GM19372 (cell line): ENCODE results near the gene BIVM.

Experiments used
- ATAC-seq: cut with Tn5 transposase; IDR thresholded peaks from one replicate; pipeline ENCODE4 v1.9.1; 2021; ENCODE audit warnings: mild to moderate bottlenecking, low read depth, moderate library complexity; ENCODE audit not compliant: unreplicated experiment

Gene BIVM

DNA sequence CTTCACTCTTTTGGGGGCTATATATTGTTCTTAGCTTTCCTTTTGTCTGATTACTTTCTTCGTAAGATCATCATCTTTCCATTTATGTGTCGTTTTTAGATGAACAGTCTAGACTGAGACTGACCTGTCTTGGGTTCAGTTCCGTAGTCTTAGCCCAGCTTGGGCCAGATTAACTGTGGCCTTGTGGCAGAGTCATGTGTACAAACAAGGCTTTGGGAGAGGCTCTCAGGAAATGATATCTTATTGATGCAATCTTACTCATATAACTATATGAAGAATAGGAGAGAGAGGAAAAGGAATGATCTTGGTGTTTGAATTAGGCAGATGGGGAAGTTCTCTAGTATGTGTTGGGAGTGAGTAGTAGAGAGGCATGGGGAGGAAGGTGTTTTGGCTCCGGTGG is 40.1 kb downstream of the BIVM start:
- no peak for ATAC-seq

DNA sequence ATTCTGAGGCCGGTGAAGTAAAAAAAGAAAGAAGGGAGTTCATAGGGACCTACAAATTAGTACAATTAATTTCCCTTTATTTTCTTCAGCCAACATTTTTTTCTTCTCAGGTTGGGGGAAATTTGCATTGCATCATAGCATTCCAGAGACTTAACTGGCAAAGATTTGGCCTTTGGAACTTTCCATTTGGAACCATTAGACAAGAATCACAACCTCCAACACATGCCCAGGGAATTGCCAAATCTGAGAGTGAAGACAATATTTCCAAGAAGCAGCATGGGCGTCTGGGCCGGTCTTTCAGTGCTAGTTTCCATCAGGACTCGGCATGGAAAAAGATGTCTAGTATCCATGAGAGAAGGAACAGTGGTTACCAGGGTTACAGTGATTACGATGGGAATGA is 40.5 kb downstream of the BIVM start:
- ATAC-seq: no peak

DNA sequence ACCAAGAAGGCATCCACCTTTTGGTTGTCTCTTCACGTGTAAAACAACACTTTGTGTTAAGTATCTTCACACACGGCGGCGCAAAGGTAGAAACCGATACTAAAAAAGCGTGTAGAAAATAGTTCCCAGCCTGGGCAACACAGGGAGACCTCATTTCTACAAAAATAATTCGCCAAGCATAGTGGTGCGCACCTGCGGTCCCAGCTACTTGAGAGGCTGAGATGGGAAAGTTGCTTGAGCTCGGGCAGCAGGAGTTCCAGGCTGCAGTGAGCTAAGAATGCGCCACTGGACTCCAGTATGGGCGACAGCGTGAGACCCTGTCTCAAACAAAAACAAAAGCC is 46.3 kb downstream of the BIVM start:
- ATAC-seq: peak; percentile 15

DNA sequence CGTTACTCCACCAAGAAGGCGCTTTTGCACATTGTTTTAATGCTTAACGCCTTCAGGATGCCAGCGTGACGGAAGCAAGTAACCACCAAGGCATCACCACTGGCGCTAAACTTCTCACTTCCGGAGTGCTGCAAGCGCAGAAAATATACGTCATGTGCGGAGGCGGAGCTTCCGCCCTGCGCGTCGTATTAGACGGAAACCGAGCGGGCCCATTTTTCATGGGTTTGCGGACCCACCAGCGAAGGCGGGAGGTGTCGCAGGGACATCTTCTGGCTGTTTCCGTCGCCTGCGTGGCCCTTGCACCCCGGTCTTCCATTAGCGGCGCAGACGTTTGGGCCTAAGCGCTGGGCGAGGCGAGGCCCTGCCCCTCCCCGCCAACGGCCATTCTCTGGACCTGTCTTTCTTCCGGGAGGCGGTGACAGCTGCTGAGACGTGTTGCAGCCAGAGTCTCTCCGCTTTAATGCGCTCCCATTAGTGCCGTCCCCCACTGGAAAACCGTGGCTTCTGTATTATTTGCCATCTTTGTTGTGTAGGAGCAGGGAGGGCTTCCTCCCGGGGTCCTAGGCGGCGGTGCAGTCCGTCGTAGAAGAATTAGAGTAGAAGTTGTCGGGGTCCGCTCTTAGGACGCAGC is 46.8 kb downstream of the BIVM start, which contains the start of gene ERCC5:
ERCC5 (plus strand) TSS at position 403 of the 631 bp plus-strand sequence. CDS start 235 bp downstream, outside the sequence.
- ATAC-seq: peak; percentile 75

DNA sequence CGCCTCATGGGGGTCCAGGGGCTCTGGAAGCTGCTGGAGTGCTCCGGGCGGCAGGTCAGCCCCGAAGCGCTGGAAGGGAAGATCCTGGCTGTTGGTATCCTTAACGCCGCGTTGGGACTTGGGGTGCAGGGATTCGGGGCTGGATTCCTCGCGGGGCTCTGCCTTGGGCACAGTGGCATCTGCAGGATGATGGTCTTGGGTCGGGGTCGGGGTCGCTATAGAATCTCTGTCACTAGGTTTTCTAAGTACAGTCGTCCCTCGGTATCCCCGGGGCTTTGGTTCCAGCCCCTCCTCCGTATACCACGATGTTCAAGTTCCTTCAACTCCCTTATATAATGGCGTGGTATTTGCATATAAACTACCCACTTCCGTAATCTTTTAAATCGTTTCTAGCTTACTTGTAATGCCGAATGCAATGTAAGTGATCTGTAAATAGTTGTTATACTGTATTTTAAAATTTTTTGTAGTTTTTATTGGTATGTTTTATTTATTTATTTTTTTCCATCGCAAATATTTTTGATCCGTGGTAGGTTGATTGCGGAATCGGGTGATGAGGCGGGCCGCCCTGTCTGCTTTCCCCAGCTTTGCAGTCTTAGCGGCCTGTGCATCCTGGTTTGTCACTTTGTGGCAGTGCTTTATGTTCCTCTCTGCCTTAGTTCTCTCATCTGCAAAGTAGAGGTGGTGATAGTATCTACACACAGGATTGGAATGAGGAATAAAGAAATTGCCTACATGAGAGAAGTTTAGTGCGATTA is 47.5 kb downstream of the BIVM start:
- peak; percentile 36 for ATAC-seq

DNA sequence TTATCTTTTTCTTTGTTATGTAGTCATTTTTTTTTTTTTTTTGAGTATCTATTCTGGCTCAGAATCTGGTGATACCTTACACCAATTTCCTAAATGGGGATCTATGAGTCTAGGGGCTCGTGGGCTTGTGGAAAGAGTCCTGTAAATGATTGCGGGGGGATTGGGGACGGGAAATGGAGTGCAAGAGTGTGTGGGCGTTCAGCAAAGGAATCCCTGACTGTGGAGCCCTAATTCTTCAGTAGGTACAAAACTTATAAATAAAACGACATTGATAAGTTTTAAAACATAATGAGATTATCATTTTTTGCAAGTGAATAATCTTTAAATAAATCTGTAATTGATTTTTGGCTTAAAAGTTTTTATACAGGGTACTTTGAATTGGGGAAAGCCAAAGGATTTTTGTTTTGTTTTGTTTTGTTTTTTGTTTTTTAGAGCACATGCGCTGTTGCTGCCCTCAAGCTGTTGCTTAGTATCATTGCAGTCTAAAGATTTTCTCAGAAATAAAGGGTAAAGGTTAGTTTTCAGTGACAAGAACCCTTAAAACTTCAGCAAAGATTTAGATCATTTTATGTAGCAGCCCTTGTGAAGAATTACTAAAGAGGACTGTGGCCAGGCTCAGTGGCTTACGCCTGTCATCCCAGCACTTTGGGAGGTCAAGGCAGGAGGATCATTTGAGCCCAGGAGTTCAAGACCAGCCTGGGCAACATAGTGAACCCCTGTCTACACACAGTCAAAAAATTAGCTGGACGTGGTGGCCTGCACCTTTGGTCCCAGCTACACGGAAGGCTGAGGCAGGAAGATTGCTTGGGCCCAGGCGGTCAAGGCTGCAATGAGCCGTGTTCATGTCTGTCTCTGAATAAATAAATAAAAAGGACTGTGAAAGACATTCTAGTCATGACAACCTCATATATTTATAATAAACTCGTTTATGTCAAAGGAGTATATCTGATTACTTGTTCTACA is 48.6 kb downstream of the BIVM start:
- ATAC-seq: no peak

DNA sequence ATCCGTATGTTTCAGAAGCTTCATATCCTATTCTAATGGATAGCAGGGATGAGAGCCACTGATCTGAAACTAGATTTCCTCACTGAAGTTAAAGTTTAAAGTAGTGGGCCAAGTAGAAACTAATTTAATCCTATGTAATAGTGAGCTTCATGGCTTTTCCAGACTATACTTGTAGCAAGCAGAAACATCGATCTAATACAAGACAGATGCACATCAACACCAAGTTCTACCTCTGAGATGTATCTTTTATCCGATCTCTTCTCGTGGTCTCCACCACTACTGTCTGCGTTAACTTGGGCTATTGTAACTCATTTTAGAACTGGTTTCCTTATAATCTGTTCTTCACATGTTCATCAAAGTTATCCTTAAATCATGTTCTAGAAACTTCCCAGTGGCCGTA is 50.0 kb downstream of the BIVM start:
- no peak for ATAC-seq

DNA sequence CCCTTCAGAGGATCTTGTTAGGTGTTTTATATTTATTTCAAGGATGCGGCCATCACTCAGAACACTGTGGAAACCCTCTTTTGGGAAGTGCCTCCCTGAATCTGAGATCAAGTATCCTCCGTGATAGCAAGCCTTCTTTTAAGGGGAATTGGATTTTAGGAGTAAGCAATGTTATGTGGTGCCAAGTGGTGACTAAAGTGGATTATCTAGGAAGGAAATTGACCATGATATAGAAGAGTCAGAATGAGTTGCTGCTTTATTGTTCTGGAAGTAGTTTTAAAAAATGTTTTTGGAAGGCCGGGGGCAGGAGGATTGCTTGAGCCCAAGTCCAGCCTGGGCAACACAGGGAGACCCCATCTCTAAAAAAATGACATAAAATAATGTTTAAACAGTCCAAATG is 53.6 kb downstream of the BIVM start:
- no peak for ATAC-seq

DNA sequence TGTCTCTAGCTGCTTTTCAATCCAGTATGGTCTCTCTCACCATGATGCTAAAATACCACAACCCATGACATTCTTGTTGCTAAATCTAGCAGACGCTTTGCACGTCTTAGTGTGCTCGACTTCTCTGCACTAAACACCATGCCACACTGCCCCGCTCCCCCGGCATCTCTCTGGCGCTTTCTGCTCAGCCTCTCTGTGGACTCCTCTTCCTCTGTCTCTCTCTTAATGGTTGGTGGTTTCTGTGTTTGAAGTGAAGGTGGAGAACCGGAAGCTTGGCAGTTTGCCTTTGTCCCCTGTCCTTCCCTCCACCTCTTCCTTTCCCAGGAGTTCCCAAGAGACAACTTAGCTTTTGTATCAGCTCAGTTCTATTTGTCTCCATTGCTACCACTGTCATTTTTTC is 55.8 kb downstream of the BIVM start:
- peak; percentile 67 for ATAC-seq

DNA sequence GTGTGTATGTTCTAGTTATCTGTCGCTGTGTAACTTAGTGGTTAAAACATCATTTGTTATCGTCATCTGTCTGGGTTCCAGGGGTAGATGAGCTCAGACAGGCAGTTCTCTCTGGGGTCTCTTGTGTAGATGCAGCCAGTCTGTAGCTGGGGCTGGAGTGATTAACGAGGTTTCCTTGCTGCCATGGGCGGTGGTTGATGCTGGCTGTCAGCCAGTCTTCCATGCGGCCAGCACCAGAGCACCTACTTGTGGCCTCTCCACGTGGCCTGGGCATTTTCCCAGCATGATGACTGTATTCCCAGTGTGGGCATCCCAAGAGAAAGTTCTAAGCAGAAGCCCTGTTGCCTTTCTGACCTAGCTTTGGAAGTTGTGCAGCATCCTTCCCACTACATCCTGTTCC is 57.6 kb downstream of the BIVM start:
- ATAC-seq: no peak

DNA sequence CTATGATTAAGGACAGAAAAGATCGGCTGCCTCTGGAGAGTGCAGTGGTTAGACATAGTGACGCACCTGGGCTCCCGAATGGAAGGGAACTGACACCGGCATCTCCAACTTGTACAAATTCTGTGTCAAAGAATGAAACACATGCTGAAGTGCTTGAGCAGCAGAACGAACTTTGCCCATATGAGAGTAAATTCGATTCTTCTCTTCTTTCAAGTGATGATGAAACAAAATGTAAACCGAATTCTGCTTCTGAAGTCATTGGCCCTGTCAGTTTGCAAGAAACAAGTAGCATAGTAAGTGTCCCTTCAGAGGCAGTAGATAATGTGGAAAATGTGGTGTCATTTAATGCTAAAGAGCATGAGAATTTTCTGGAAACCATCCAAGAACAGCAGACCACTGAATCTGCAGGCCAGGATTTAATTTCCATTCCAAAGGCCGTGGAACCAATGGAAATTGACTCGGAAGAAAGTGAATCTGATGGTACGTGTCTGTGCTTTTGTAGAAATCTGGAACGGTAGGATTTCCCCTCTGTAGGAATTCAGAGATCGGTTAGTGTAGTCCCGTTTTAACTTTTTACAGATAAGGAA is 63.8 kb downstream of the BIVM start:
- no peak for ATAC-seq

DNA sequence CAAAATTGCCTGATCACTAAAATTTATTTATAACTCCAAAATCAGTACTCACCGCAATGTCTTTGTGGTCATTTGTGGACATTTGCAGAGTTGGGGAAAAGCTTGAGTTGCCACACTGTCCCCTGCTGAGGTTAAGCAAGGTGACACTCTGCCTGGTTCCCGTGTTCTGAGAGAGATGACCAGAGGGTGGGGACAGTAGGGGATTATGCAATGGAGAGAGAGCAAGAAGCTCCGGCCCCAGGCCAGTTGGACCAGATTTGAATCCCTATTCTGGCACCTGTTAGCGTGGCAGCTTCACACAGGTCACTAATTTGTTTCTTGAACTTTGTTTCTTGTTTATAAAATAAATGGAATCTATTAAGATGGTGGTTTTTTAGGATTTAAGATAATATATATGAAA is 64.7 kb downstream of the BIVM start:
- no peak for ATAC-seq

DNA sequence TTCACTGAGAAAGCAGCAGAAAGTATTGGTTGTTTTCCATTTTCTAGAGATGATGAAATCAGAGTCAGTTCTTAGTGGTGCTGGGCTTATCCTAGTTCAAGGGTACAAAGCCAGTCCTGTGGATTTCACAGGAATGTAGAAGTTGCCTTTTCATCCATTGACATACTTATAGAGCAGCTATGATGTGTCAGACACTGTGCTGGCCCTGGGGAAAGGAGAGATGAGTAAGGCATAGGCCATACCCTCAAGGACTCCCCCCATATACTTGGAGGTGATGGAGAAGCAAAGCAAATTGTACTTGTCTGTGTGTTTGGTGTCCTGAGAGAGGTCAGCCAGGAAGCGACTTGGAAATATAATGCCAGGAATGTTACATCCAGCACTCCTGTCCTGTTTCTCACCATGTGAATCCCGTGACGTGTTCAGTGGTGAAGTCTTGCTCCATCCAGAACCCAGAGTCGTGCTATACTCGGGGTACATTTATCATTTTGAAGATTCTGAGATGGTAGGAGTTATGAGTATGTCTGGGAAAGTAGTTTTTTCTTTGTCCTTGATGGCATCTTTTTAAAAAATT is 69.5 kb downstream of the BIVM start:
- ATAC-seq: no peak

DNA sequence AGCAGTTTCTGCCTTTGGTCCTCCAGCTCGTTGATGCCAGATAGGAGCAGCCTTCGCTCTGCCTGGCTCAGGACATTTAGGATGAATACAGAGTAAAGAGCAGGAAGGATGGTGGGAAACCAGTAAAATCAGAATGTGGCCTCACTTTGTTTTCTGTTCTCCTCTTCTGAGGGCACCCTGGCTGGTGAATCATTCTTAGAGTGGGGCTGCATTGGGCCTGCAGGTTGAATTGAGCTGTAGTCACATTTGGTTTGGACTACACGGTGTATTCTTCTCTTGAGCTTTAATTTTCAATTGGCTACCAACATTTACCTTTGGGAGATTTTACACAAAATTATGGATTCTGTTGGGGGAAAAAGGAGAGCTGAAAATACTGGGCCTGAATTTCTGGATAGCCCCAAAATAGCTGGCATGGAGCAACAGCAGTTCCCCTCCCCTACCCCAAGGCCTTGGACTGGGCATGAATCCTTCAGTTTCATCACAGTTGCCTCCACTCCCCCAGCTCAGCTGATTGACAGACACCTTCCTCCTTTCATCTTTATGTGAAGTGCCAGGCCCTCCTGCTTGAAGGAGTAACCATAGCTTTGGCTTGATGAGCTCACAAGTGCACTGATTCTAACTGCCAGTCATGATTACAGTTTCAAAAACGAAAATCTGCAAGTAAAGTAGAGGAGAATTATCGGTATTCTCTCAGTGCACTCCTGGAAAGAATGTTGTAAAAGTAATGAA is 71.2 kb downstream of the BIVM start:
- ATAC-seq: peak; percentile 5

DNA sequence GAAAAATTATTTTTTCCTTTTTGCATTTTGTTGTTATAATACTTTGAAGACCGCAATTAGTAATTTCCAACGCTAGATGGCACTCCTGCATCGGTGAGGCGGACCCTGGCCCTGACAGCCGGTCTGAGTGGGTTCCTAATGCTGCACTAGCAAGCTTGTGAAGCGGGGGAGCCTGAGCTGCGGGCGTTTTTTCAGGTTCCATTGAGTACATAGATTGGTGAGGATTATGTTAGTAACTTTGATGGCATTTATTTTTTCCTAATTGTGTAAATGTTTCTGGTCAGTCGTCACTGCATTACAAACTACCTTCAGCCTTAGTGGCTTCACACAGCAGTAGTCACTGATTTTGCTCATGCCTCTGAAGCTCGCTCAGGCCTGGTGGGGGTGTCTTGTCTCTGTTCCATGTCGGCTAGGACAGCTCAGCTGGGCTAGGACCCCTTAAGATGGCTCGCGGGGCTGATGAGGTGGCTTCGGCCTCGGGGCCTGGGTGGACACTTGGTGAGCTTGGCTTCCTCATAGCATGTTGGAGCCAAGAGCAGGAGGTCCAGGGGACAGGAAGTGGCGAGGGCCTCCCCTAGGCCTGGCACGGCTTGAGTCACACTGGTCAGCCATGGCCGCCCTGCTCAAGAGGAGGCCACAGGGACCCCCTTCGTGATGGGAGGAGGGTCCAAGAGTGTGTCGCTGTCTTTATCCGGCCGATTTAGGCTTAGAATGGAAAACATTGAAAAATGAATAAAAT is 71.9 kb downstream of the BIVM start:
- peak; percentile 74 for ATAC-seq

DNA sequence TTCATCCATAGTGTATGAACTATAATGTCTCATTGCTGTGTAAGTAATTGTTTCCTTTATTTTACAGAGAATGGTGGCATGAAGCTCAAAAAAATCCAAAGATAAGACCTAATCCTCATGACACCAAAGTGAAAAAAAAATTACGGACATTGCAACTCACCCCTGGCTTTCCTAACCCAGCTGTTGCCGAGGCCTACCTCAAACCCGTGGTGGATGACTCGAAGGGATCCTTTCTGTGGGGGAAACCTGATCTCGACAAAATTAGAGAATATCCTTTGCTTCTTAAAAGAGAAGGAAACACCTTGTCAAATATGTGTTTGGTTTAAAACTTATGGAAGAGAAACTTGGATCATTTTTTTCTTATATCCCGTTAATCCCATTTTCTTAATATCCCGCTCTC is 73.2 kb downstream of the BIVM start:
- ATAC-seq: no peak

DNA sequence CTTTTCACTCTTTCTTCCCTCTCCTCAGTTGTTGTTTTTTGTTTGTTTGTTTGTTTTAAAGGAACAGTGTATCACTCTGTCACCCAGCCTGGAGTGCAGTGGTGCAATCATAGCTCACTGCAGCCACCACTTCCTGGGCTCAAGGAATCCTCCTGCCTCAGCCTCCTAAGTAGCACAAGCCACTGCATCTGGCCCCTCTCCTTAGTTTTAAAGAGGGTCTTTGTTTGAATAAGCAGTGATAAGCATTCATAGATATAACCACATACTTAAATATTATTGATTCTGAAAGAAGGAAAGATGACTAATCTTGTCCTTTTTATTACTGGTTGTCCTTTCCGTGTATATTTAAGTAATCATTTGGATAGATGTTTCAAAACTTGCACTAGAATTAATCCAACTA is 73.6 kb downstream of the BIVM start:
- no peak for ATAC-seq

DNA sequence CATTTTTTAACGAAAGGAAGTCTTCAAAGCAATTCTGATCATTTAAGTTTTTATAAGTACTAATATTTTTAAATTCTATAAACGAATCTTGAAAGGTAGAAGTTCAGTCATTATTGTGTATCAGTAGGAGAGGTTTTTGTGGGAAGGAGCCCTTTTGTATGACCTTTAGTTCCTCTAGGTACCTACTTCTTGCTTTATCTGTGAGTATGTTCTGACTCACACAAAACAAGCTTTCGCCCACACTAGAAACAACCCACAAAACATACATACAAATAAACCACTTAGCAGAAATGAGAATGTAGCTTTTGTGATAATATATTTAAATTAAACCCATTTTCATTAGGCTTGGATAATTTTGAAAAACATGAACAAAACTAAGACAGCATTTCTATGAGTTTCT is 74.7 kb downstream of the BIVM start:
- peak; percentile 45 for ATAC-seq

DNA sequence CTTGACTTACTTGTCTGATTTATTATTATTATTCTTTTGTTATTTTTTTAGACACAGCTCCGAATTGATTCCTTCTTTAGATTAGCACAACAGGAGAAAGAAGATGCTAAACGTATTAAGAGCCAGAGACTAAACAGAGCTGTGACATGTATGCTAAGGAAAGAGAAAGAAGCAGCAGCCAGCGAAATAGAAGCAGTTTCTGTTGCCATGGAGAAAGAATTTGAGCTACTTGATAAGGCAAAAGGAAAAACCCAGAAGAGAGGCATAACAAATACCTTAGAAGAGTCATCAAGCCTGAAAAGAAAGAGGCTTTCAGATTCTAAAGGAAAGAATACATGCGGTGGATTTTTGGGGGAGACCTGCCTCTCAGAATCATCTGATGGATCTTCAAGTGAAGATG is 76.3 kb downstream of the BIVM start:
- no peak for ATAC-seq
